GM21447 (cell line): ENCODE data around the gene EFCAB14.
A peak's percentile ranks its signal among the peaks of the same experiment; 100 is the strongest.
"Not testable (repeated sequence)": the region's sequence is repeated elsewhere in the genome, so short reads cannot be mapped to it uniquely, and the experiment has no call there.

ENCODE experiments used
- ATAC-seq: cut with Tn5 transposase; IDR thresholded peaks from one replicate; pipeline ENCODE4 v1.9.1; 2021; ENCODE audit not compliant: unreplicated experiment

Gene EFCAB14

DNA sequence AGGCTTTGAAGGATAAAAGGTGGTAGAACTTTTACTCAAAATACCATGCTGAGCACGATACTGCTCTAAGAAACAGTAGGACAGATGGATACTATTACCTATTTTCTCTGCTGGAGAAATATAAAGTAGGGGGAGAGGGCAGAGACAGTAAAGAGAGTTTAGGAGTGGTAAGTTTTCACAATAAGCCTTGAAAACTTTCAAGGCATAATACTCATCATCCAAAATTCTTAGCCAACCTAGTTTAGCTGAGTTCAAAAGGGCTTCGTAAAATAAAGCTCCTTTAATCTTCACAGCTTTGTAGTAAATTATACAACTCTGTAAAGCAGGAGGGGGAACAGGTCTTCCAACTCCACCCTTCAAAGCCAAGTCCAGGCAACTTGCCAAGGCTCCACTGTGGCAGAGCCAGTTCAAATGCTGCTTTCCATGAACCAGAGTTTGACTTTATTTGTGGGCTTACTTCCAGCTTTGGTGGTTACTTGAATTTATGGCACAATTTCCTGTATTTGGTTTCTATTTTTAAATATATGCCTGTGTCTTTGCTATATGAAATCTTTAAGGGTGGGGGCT is 31.7 kb downstream of the EFCAB14 start:
- no peak for ATAC-seq

DNA sequence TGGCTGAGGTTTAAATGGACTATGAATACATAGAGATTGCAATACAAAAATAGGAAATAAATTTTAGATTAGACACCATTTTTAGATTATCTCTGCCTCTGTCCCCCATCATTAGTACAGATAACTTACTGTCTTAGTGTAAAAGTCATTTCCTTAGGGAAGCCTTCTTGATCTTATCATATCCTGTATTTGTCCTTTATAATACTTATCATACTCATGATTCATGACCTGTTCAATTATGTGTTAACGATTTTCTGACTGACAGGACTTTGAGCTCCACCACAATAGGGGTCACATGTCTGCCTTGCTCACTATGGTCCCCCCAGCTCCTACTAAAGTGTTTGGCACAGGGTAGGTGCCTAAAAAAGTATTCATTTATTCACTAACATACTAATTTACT is 32.7 kb downstream of the EFCAB14 start:
- no peak for ATAC-seq

GRCh38 chr1:46684670-46685069 is 34.2 kb downstream of the EFCAB14 start:
- ATAC-seq: no peak

GRCh38 chr1:46682064-46682463 is 36.9 kb downstream of the EFCAB14 start:
- no peak for ATAC-seq

GRCh38 chr1:46681333-46682034 is 37.4 kb downstream of the EFCAB14 start:
- no peak for ATAC-seq

DNA sequence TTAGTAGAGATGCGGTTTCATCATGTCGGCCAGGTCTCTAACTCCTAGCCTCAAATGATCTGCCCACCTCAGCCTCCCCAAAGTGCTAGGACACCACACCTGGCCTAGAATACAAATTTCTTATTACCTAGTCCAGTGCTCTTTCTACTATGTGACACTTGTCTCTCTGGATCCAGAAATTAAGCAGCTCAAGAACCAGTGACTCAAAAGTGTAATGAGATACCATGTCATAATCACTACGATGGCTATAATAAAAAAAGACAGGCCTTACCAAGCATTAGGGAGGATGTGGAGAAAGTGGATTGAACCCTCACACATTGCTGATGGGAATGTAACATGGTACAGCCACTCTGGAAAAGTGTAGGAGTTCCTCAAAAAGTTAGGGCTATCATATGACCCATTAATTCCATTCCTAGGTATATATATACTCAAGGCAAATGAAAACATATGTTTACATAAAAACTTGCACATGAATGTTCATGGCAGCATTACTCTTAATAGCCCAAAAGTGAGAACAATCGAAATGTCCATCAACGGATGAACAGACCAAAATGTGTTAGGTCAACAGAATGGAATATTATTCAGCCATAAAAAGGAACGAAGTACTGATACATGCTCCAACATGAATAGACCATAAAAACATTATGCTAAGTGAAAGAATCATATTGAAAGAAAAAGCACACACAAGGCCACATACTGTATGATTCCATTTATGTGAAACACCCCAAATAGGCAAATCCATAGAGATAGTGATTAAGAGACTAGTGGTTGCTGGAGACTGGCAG is 38.9 kb downstream of the EFCAB14 start:
- ATAC-seq: no peak

GRCh38 chr1:46677339-46677738 is 41.6 kb downstream of the EFCAB14 start:
- ATAC-seq: no peak

GRCh38 chr1:46676531-46676930 is 42.4 kb downstream of the EFCAB14 start:
- no peak for ATAC-seq

DNA sequence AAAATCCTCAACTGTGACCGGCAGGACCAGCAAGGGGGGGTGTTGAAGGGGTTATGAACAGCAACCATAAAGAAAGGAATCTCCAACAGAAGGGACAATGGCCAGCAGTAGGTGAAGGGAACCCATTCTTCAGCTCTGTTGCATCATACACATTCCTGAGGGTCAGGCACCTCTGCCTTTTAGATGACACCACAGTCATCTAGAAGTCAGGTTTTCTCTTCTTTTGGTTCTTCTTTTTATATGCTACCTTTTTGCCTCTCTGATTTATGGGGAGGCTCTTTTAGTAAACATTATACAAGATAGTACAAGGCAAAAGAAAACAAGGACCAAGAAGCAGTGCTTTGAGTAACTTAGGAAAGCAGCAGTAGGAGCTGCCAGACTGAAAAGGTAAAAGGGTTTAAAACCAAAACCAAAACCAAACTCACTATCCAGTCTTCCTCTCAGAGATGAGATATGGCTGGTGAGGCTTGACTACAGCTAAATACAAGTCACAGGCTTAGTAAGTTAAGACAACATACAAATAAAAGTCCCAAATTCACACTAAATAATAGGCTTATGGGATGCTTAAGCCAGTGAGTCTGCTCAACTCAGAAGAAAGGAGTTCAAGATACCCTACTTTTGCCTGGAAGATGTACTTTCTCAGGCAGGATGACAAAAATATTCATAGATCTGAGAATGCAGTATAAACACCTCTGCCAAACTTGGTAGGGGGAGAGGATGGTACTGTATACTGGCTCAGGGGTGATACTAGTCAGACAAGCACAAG is 43.2 kb downstream of the EFCAB14 start:
- ATAC-seq: peak; percentile 79

- ATAC-seq: no peak
Measured at GRCh38 chr1:46673749-46674182, 45.1 kb downstream of the EFCAB14 start.

DNA sequence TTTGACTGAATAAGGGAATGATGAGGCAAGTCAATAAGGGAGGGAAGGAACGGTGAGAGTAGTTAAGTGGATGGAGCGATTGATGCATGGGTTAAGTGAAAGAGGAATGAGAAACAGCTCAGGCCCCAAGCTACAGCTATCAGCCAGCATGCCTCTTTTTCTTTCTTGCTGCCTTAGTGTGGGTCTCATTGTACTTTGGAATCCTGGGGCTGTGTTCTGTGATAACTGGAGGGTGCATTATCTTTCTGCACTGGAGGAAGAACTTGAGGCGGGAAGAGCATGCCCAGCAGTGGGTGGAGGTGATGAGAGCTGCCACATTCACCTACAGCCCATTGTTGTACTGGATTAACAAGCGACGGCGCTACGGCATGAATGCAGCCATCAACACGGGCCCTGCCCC is 46.2 kb downstream of the EFCAB14 start:
- no peak for ATAC-seq

- no peak for ATAC-seq
Measured at GRCh38 chr1:46671554-46671953, 47.4 kb downstream of the EFCAB14 start, which contains the start of gene TEX38. Gene TEX38, plus strand, starts transcription at chr1:46671854. Its CDS starts 81 bp downstream, at chr1:46671935.

GRCh38 chr1:46670134-46670533 is 48.8 kb downstream of the EFCAB14 start:
- no peak for ATAC-seq

DNA sequence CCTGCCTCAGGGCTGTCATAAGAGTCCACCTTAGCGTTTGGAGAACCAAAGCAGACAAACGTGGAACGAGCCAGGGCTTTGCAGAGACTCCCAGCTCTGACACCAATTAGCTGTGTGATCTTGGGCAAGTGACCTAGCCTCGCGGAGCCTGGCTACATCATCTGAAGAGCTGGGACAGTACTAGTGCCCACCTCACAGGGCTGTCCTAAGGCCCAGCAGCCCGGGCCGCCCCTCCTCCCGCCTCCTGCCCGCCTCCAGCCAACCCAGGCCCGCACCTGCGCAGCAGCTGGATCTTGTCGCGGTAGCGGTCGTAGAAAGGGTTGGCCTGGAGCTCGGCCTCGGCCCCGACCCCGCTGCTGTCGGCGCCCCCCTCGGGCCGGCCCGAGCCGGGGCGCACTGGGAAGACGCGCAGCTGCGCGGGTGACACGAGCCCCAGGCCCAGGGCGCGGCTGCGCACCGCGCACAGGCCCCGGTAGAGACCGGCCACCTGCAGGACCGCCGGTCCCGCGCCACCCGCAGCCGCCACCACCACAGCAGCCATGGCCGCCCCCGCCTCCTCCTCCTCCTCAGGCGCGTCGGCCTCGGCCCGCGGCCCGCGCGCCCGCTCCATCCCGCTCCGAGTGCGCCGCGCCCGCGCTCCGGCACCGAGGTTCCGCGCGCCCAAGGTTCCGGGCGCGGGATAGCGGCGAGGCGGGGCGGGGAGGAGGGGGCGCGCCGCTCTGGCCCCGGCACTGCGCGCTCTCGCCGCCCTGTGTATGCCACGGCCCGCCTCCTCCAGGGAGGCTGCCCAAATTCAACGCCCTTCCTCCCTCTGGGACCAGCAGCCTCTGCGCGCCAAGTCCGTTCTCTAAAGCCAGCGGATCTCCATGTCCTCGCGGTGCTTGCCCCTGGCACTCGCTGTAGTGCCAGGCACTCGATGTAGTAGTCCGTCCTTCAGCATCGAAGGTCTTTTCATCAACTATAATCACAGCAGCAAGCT is 50.8 kb downstream of the EFCAB14 start, which contains the start of gene ATPAF1:
Gene ATPAF1 (minus strand): TSS at position 583 of the 979 bp plus-strand sequence. CDS start 42 bp downstream, at position 541.
- peak; percentile 63 for ATAC-seq

DNA sequence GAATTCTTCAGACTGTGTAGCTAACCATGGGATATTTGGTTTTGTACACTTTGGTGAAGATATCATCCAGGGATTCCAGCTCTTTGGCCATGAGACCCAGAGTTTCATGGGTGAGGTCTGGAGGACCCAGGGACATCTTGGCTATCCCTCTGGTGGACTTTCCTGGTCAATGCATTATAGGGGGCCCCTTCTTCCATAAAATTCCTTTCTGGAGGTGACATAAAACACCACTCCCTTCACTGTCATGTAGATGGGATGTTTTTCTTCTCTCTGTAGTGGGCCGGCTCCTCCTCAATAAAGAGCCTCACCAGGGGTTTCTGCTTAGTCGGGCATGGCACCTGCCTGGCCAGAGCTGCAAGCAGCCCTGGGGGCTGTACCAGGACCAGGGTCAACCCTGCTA is 52.9 kb downstream of the EFCAB14 start:
- no peak for ATAC-seq

DNA sequence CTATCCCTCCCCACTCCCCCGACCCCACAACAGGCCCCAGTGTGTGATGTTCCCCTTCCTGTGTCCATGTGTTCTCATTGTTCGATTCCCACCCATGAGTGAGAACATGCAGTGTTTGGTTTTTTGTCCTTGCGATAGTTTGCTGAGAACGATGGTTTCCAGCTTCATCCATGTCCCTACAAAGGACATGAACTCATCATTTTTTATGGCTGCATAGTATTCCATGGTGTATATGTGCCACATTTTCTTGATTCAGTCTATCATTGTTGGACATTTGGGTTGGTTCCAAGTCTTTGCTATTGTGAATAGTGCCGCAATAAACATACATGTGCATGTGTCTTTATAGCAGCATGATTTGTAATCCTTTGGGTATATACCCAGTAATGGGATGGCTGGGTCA is 56.0 kb downstream of the EFCAB14 start:
- not testable (repeated sequence) for ATAC-seq

DNA sequence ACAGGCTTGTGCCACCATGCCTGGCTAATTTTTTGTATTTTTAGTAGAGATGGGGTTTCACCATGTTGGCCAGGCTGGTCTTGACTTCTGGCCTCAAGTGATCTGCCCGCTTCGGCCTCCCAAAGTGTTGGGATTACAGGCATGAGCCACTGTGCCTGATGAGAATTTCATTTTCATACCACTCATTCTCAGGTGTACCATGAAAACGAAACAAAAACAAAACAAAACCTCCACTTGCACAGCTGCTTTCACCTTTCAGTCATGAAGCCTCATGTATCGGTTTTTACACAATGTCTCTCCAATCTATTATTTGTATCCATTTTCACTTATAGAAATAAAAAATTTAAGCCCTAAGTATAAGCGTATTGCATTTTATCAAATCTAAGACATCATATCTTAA is 58.8 kb downstream of the EFCAB14 start:
- peak; percentile 95 for ATAC-seq

DNA sequence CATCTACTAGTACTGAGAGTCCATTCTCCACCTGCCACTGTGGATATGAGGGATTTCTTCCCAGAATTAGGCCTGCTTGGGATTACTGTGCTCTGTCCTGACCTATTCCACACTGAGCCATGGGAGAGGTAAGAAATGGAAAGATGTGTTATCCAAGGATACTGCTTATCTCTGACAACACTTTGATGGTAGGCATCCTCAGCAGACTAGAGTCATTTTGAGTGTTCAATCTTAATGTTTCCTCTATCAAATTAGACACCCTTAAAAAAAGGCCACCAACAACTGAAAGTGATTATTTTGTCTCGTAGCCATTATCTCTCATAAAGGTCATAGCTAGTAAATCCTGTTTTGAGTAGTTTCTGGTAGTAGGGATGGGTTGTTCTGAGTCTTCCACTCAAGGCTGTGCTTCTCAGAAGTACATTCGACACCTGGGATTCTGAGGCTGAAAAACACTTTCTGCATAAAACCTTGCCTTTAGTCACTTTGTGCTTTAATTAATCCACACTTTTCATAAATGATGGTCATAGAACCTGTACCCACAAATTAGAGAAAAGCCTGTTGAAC is 59.5 kb downstream of the EFCAB14 start:
- no peak for ATAC-seq

DNA sequence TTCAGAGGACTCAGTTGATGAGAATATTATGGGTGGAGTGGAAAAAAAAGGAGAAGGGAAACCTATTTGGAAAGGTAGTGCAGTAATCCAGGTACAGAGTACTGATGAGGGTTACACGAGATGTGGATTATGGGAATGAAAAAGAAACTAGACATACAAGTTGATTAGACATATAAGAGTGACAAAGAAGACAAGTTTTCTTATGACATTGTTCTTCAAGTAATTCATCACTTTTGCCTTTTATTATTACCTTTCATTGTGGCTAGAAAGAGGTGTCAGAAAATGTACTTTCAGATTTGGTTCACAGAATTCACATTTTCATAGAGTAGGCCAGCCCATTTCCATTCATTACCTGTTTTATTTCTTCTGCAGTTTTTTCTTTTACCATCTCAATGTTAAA is 61.1 kb downstream of the EFCAB14 start:
- ATAC-seq: no peak

- no peak for ATAC-seq
Measured at GRCh38 chr1:46656643-46657042, 62.3 kb downstream of the EFCAB14 start.
